Activated naive CD8-positive, alpha-beta T cell treated with anti-CD3 and anti-CD28 coated beads, Interleukin-2, amount 50 U/mL, for 24 hours (primary cell): ENCODE measurements around the gene ZNF207.
"Not testable (repeated sequence)": the region's sequence is repeated elsewhere in the genome, so short reads cannot be mapped to it uniquely, and the experiment has no call there.

Experiments used
- ATAC-seq: fragments of 150-1000 bp; cut with Tn5 transposase; one replicate; pipeline ENCODE4 v1.10.0; 2021
- DNase-seq: peaks from one replicate; pipeline ENCODE4 v3.0.0; 2021
- H3K27ac Mint-ChIP-seq: one replicate; pipeline ENCODE4 v1.8.0; 2021; ENCODE audit warnings: mild to moderate bottlenecking, mixed read lengths
- H3K27me3 Mint-ChIP-seq: one replicate; pipeline ENCODE4 v1.8.0; 2021; ENCODE audit warnings: mixed read lengths
- H3K36me3 Mint-ChIP-seq: one replicate; pipeline ENCODE4 v1.8.0; 2021; ENCODE audit warnings: low read depth, mixed read lengths
- H3K4me1 Mint-ChIP-seq: one replicate; pipeline ENCODE4 v1.8.0; 2021; ENCODE audit warnings: mixed read lengths
- H3K4me3 Mint-ChIP-seq: one replicate; pipeline ENCODE4 v1.8.0; 2021; ENCODE audit warnings: mild to moderate bottlenecking, moderate library complexity, mixed read lengths
- H3K9me3 Mint-ChIP-seq: one replicate; pipeline ENCODE4 v1.8.0; 2021; ENCODE audit warnings: mixed read lengths

The ZNF207 gene

GRCh38 chr17:32349503-32349853 is 479 bp upstream of the ZNF207 start:
- Mint-ChIP-seq H3K9me3 (no peaks in the 10 kb centered on the region), H3K27me3 (no peaks in the 10 kb centered on the region), H3K27ac (peak overlapping the region; percentile 98), H3K36me3 (peaks cover 46% of the 10 kb centered on the region), H3K4me3 (peak overlapping the region; percentile 94), H3K4me1 (peaks cover 42% of the 10 kb centered on the region)
- DNase-seq (peak; percentile 29), ATAC-seq (no peak)

DNA sequence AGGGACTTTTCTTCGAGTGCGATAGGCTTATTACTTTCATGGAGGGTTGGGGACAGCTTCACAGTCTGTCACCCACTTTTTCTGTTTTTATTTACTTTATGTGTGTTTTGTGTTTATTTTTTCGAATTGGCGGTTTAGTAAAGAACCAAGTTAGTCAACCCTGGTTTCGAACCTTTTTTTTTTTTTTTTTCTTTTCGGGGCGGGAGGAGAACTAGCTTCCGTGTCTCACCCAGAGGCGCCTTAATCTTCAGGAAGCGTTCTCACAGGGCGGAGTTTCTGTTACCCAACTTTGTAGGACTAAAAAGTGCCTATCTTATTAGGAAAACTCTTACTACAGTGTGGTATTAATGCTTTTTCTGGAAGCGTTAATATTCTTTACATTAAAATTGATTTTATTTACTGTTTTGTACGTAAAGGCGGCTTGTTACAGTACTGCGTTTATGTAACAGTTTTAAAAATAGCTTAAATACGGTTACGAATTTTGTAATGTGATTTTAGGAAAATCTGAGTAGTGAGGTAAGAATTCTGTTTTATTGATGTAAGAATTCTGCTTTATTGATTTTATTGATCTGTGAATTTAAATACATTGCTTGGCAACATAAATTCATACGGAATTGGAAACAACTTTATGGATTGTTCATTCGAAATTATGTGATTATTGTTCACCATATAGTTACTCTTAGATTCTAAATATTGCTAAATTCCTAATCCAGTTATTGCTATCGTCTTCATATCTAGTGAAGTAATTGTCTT is 885 bp downstream of the ZNF207 start:
- Mint-ChIP-seq H3K9me3 (no peaks in the 10 kb centered on the region), H3K4me3 (peak overlapping the region; percentile 94), H3K27me3 (no peaks in the 10 kb centered on the region), H3K36me3 (peaks cover 59% of the 10 kb centered on the region), H3K27ac (peak overlapping the region; percentile 98), H3K4me1 (peaks cover 55% of the 10 kb centered on the region)
- DNase-seq: no peak
- ATAC-seq: peak; percentile 51

DNA sequence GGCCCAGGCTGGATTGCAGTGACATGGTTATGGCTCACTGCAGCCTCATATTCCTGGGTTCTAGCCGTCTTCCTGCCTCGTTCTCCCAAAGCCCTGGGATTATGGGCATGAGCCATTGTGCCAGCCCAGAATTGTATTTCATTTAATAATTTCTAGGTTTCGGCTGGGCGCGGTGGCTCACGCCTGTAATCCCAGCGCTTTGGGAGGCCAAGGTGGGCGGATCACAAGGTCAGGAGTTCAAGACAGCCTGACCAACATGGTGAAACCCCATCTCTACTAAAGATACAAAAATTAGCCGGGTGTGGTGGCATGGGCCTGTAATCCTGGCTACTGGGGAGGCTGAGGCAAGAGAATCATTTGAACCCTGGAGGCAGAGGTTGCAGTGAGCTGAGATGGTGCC is 2.8 kb downstream of the ZNF207 start:
- H3K4me1 Mint-ChIP-seq: peaks cover 67% of the 10 kb centered on the region
- not testable (repeated sequence) for H3K9me3 Mint-ChIP-seq, DNase-seq, H3K27me3 Mint-ChIP-seq, ATAC-seq, H3K27ac Mint-ChIP-seq
- peak overlapping the region; percentile 94 for H3K4me3 Mint-ChIP-seq
- peaks cover 67% of the 10 kb centered on the region for H3K36me3 Mint-ChIP-seq

GRCh38 chr17:32355649-32356377 is 5.9 kb downstream of the ZNF207 start:
- H3K4me1 Mint-ChIP-seq: peaks cover 66% of the 10 kb centered on the region
- DNase-seq (no peak), ATAC-seq (peak; percentile 41)
- H3K27ac Mint-ChIP-seq: peak overlapping the region; percentile 73
- peaks cover 78% of the 10 kb centered on the region for H3K36me3 Mint-ChIP-seq
- no peaks in the 10 kb centered on the region for H3K27me3 Mint-ChIP-seq
- no peaks in the 10 kb centered on the region for H3K9me3 Mint-ChIP-seq
- H3K4me3 Mint-ChIP-seq: peak overlapping the region; percentile 94

- Mint-ChIP-seq H3K36me3 (peaks cover 79% of the 10 kb centered on the region), H3K27ac (no peak overlapping the region), H3K4me3 (no peak overlapping the region), H3K27me3 (no peaks in the 10 kb centered on the region), H3K9me3 (no peaks in the 10 kb centered on the region), H3K4me1 (peaks cover 70% of the 10 kb centered on the region)
- ATAC-seq: no peak
- no peak for DNase-seq
Measured at GRCh38 chr17:32356378-32356743, 6.4 kb downstream of the ZNF207 start.

DNA sequence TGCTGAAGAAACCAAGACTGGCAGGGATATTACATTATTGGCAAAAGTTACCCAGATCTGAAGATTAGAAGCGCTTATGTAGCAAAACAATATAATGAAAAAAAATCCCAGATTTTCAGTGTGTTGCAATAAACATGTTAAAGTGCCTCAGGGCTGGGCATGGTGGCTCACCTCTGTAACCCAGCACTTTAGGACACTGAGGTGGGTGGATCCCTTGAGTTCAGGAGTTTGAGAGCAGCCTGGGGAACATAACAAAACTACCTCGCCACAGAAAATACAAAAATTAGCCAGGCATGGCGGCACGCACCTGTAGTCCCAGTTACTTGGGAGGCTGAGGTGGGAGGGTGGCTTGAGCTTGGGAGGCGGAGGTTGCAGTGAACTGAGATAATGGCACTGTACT is 6.8 kb downstream of the ZNF207 start:
- no peak overlapping the region for H3K4me3 Mint-ChIP-seq
- ATAC-seq: no peak
- no peaks in the 10 kb centered on the region for H3K27me3 Mint-ChIP-seq
- peaks cover 67% of the 10 kb centered on the region for H3K4me1 Mint-ChIP-seq
- no peak overlapping the region for H3K27ac Mint-ChIP-seq
- H3K36me3 Mint-ChIP-seq: peaks cover 77% of the 10 kb centered on the region
- DNase-seq: no peak
- H3K9me3 Mint-ChIP-seq: no peaks in the 10 kb centered on the region

GRCh38 chr17:32357615-32358014 is 7.7 kb downstream of the ZNF207 start:
- no peak overlapping the region for H3K27ac Mint-ChIP-seq
- H3K36me3 Mint-ChIP-seq: peaks cover 77% of the 10 kb centered on the region
- ATAC-seq (no peak), DNase-seq (no peak)
- no peaks in the 10 kb centered on the region for H3K27me3 Mint-ChIP-seq
- H3K4me3 Mint-ChIP-seq: no peak overlapping the region
- H3K9me3 Mint-ChIP-seq: no peaks in the 10 kb centered on the region
- H3K4me1 Mint-ChIP-seq: peaks cover 64% of the 10 kb centered on the region

DNA sequence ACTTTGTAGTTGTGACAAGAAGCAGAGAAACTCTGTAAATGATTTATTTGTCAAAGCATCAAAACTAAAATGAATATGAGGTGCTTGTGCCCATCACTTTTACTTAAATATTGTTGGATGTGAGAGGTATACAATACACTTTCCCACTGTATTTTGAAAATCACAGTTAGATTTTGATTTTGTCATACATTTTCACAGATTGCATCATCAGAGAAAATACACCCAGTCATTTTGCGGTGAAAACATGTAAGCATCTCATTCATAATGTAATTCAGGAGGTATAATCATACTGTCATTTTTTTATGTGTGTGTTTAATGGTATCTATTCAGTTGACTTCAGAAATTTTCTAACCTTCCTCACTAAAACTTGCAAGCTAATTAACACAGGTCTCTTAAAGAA is 11.3 kb downstream of the ZNF207 start:
- Mint-ChIP-seq H3K4me3 (no peak overlapping the region), H3K27ac (no peak overlapping the region), H3K4me1 (peaks cover 39% of the 10 kb centered on the region), H3K9me3 (no peaks in the 10 kb centered on the region), H3K36me3 (peaks cover 78% of the 10 kb centered on the region), H3K27me3 (no peaks in the 10 kb centered on the region)
- ATAC-seq: no peak
- no peak for DNase-seq

GRCh38 chr17:32370426-32370825 is 20.5 kb downstream of the ZNF207 start:
- Mint-ChIP-seq H3K27ac (no peak overlapping the region), H3K36me3 (peaks cover 74% of the 10 kb centered on the region), H3K4me3 (no peak overlapping the region), H3K9me3 (no peaks in the 10 kb centered on the region), H3K27me3 (no peaks in the 10 kb centered on the region), H3K4me1 (peaks cover 29% of the 10 kb centered on the region)
- ATAC-seq (no peak), DNase-seq (no peak)

GRCh38 chr17:32382526-32383223 is 32.7 kb downstream of the ZNF207 start:
- no peak overlapping the region for H3K4me3 Mint-ChIP-seq
- no peaks in the 10 kb centered on the region for H3K9me3 Mint-ChIP-seq
- DNase-seq (no peak), ATAC-seq (peak; percentile 30)
- no peaks in the 10 kb centered on the region for H3K4me1 Mint-ChIP-seq
- peak overlapping the region; percentile 5 for H3K27ac Mint-ChIP-seq
- peaks cover 44% of the 10 kb centered on the region for H3K36me3 Mint-ChIP-seq
- H3K27me3 Mint-ChIP-seq: no peaks in the 10 kb centered on the region

- Mint-ChIP-seq H3K27me3 (no peaks in the 10 kb centered on the region), H3K36me3 (peaks cover 34% of the 10 kb centered on the region), H3K27ac (no peak overlapping the region), H3K4me1 (no peaks in the 10 kb centered on the region), H3K4me3 (no peak overlapping the region), H3K9me3 (no peaks in the 10 kb centered on the region)
- DNase-seq (no peak), ATAC-seq (no peak)
Measured at GRCh38 chr17:32383926-32384434, 34.0 kb downstream of the ZNF207 start.

- Mint-ChIP-seq H3K4me1 (no peaks in the 10 kb centered on the region), H3K27me3 (no peaks in the 10 kb centered on the region), H3K4me3 (no peak overlapping the region), H3K36me3 (peaks cover 28% of the 10 kb centered on the region), H3K27ac (no peak overlapping the region), H3K9me3 (no peaks in the 10 kb centered on the region)
- ATAC-seq: no peak
- DNase-seq: no peak
Measured at GRCh38 chr17:32385121-32385520, 35.2 kb downstream of the ZNF207 start.

DNA sequence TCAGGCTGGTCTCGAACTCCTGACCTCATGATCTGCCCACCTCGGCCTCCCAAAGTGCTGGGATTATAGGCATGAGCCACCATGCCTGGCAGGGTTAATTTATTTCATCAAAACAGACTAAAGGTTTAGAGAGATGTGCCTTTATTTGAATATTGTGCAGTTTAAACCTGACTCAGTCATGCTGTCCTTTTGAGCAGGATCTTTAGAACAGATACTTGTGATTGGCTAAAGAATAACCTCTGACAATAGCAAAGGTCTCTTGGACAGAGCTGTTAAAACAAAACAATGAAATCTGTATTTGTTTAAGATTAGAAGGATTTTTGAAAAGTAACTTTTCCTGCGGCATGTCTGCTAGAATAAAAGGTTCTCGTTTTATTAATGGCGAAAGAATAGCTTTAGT is 36.0 kb downstream of the ZNF207 start:
- Mint-ChIP-seq H3K27me3 (no peaks in the 10 kb centered on the region), H3K9me3 (no peaks in the 10 kb centered on the region), H3K4me1 (no peaks in the 10 kb centered on the region), H3K27ac (no peak overlapping the region), H3K36me3 (peaks cover 20% of the 10 kb centered on the region), H3K4me3 (no peak overlapping the region)
- ATAC-seq: no peak
- no peak for DNase-seq

GRCh38 chr17:32386844-32387243 is 36.9 kb downstream of the ZNF207 start:
- no peak for DNase-seq
- H3K4me3 Mint-ChIP-seq: no peak overlapping the region
- no peaks in the 10 kb centered on the region for H3K4me1 Mint-ChIP-seq
- no peaks in the 10 kb centered on the region for H3K27me3 Mint-ChIP-seq
- H3K27ac Mint-ChIP-seq: no peak overlapping the region
- peak; percentile 60 for ATAC-seq
- no peaks in the 10 kb centered on the region for H3K9me3 Mint-ChIP-seq
- peaks cover 14% of the 10 kb centered on the region for H3K36me3 Mint-ChIP-seq

GRCh38 chr17:32388128-32388527 is 38.2 kb downstream of the ZNF207 start:
- H3K27ac Mint-ChIP-seq, DNase-seq, H3K4me1 Mint-ChIP-seq, ATAC-seq, H3K27me3 Mint-ChIP-seq, H3K4me3 Mint-ChIP-seq, H3K9me3 Mint-ChIP-seq, H3K36me3 Mint-ChIP-seq: not testable (repeated sequence)
